BJ (cell line): Measurements from ENCODE around the gene NPAS3. TPM values are rescaled to one million over a fixed set of nuclear protein-coding genes. Genes with fewer than 3 reads are reported as not detected.

Experiments used
- CTCF ChIA-PET: fragments of 350-600 bp; formaldehyde crosslinking; extraction: SDS; loops from one replicate; lab custom pipeline; 2021; ENCODE audit warnings: antibody characterized with exemption, inconsistent platforms; lab: Yijun Ruan, JAX
- POLR2A ChIA-PET: fragments of 300-600 bp; sonication (Branson Sonifier 250); formaldehyde crosslinking; extraction: SDS; loops from one replicate; lab custom pipeline; 2021; ENCODE audit warnings: antibody characterized with exemption; lab: Charles Lee
- DNase-seq: peaks from one replicate; pipeline ENCODE4 v3.0.0-alpha.2; 2011; ENCODE audit warnings: low read depth
- H3K27me3 ChIP-seq: 2 replicates; pipeline ENCODE4 v1.6.0; 2011; ENCODE audit warnings: low read length; ENCODE audit not compliant: control insufficient read depth, insufficient read depth
- H3K36me3 ChIP-seq: 2 replicates; pipeline ENCODE4 v1.5.1; 2011; ENCODE audit warnings: low read length; ENCODE audit not compliant: control insufficient read depth, insufficient read depth
- H3K4me3 ChIP-seq: 2 replicates; pipeline ENCODE4 v1.5.1; 2011; ENCODE audit warnings: low read depth, mild to moderate bottlenecking, control low read depth, low read length
- CTCF ChIP-seq: IDR thresholded peaks from 2 replicates; pipeline ENCODE4 v1.5.1; 2011; ENCODE audit warnings: low read depth, mild to moderate bottlenecking, control low read depth, inconsistent platforms, low read length, moderate library complexity; ENCODE audit not compliant: insufficient read depth
- polyA plus RNA-seq: library from polyadenylated mRNA; depleted of rRNA; stranded (reverse); fragments of >200 nt; gene quantifications from 2 replicates; pipeline ENCODE4 v1.2.3, GENCODE V29; 2011

Gene NPAS3
- polyA plus RNA-seq, 1 experiment, result 0.09 TPM

GRCh38 chr14:32947081-32947480, 8.4 kb downstream of the NPAS3 start:
- no peak overlapping the region for H3K4me3 ChIP-seq
- CTCF ChIA-PET, result no interaction called here
- no peaks in the 10 kb centered on the region for H3K27me3 ChIP-seq
- DNase-seq, result no peak
- TF ChIP-seq CTCF, result no peak
- H3K36me3 ChIP-seq, result no peaks in the 10 kb centered on the region
- POLR2A ChIA-PET, result no interaction called here

GRCh38 chr14:32947792-32948191, 9.1 kb downstream of the NPAS3 start:
- Histone ChIP-seq H3K4me3 (no peak overlapping the region), H3K36me3 (no peaks in the 10 kb centered on the region), H3K27me3 (no peaks in the 10 kb centered on the region)
- DNase-seq, result no peak
- ChIA-PET CTCF (no interaction called here), POLR2A (no interaction called here)
- no peak for TF ChIP-seq CTCF

- DNase-seq, result no peak
- Histone ChIP-seq H3K4me3 (no peak overlapping the region), H3K36me3 (no peaks in the 10 kb centered on the region), H3K27me3 (no peaks in the 10 kb centered on the region)
- POLR2A ChIA-PET, result no interaction called here
- no peak for TF ChIP-seq CTCF
- CTCF ChIA-PET, result no interaction called here
These were observed 11.9 kb downstream of the NPAS3 start for GRCh38 chr14:32950584-32950983.

- TF ChIP-seq CTCF, result no peak
- peaks cover 2% of the 10 kb centered on the region; the same call in 1 of the 2 replicates for H3K27me3 ChIP-seq
- no peak overlapping the region for H3K4me3 ChIP-seq
- POLR2A ChIA-PET, result no interaction called here
- CTCF ChIA-PET, result no interaction called here
- H3K36me3 ChIP-seq, result no peaks in the 10 kb centered on the region
- no peak for DNase-seq
These were observed 28.7 kb downstream of the NPAS3 start for GRCh38 chr14:32967421-32967820.

- no peak for DNase-seq
- Histone ChIP-seq H3K36me3 (no peaks in the 10 kb centered on the region), H3K4me3 (no peak overlapping the region), H3K27me3 (peaks cover 2% of the 10 kb centered on the region; the same call in 1 of the 2 replicates)
- CTCF ChIA-PET, result no interaction called here
- no peak for TF ChIP-seq CTCF
- POLR2A ChIA-PET, result interaction anchor here (0.6 kb wide), 1 partner anchor 72 kb away, joined by 3 read pairs; no protein-coding TSS in a partner anchor
These were observed 30.4 kb downstream of the NPAS3 start for GRCh38 chr14:32968972-32969544.
